Mucosa of descending colon (tissue), 3 donors: Measurements from ENCODE around the gene NAPB. TPM values are rescaled to one million over a fixed set of nuclear protein-coding genes. Genes with fewer than 3 reads are reported as not detected.

Experiments used
- ATAC-seq: fragments of 200-7000 bp; cut with Tn5 transposase; one replicate; pipeline ENCODE4 v1.9.1; 2020; ENCODE audit warnings: mild to moderate bottlenecking, moderate library complexity
- DNase-seq, 3 donors: peaks; one replicate each; pipeline ENCODE4 v3.0.0-alpha.2; 2020
- H3K36me3 ChIP-seq: fragments of 200-600 bp; one replicate; pipeline ENCODE4 v1.8.0; 2021; ENCODE audit warnings: low read depth, mild to moderate bottlenecking
- H3K4me1 ChIP-seq: fragments of 200-600 bp; one replicate; pipeline ENCODE4 v1.8.0; 2021; ENCODE audit warnings: low read depth, mild to moderate bottlenecking
- H3K4me3 ChIP-seq: fragments of 200-600 bp; one replicate; pipeline ENCODE4 v1.8.0; 2021; ENCODE audit warnings: mild to moderate bottlenecking
- H3K9me3 ChIP-seq: fragments of 200-600 bp; one replicate; pipeline ENCODE4 v1.8.0; 2021; ENCODE audit warnings: mild to moderate bottlenecking
- CTCF ChIP-seq: fragments of 200-600 bp; IDR thresholded peaks from one replicate; pipeline ENCODE4 v1.8.0; 2022; ENCODE audit warnings: antibody characterized with exemption, mild to moderate bottlenecking
- intact Hi-C, 2 donors: fragments of 100-400 bp; cut with DNase I in 1 of 2; cut with micrococcal nuclease in 1 of 2; formaldehyde crosslinking; loops; one replicate each; pipeline versions ENCODE4 v1.11.0 to v1.11.1; 2022; cut with DNase I, micrococcal nuclease
- total RNA-seq, 3 donors: library from RNA; stranded (reverse); fragmentation: NEBNext Ultra II Directional in 2 of 3; extraction: Animal tissue kit (Norgen Biotek cat#: 25700) in 2 of 3; gene quantifications; one replicate each; pipeline versions ENCODE4 v1.2.1 to v1.2.4, GENCODE V29; 2021 to 2023
- donor health status: DM: no; HTN: no; CAD: no; lungs with moderate emphysema.
- donor health status: DM: no; HTN: no; CAD: no.
- donor health status: DM: no; HTN: yes; CAD: no.

The NAPB gene
- total RNA-seq, 3 donors from 2014 or later, result 8.2 to 22.8 (median 8.9) TPM

- no peaks in the 10 kb centered on the region for H3K9me3 ChIP-seq
- H3K36me3 ChIP-seq, result no peaks in the 10 kb centered on the region
- peaks cover 42% of the 10 kb centered on the region for H3K4me1 ChIP-seq
- ATAC-seq (peak; percentile 86), DNase-seq (peak; percentile 97 to 100 (median 99))
- H3K4me3 ChIP-seq, result peak within 1 kb of the TSS; percentile 91
- TF ChIP-seq CTCF, result peak; percentile 18
- intact Hi-C loops, result no loop called here
Observed at GRCh38 chr20:23361476-23362391, 59.6 kb downstream of the NAPB start, which contains the start of gene GZF1. GZF1 (plus strand) TSS chr20:23362182; CDS start chr20:23364384, 2,202 bp downstream.

DNA sequence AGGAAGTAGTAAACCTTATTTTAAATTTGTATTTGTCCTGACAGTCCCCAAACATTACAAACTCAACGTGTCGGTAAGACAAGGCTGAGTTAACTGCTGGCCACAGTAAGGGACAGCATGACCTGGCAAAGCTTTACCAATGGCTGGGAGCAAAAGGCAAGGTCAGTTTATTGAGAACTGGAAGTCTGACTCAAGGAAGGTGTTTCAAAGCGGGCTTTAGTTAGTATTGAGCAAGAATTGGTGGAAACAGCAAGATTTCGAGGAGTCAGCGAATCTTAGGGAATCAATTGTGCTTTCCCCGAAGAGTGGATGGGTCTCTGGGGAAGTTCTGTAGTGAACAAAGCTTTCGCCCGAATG, 60.2 kb downstream of the NAPB start:
- ATAC-seq, result no peak
- peaks cover 44% of the 10 kb centered on the region for H3K4me1 ChIP-seq
- DNase-seq, result peak in 1 of 3 donors; percentile 48
- TF ChIP-seq CTCF, result no peak
- intact Hi-C loops, result no loop called here
- peak overlapping the region; percentile 91 for H3K4me3 ChIP-seq
- no peaks in the 10 kb centered on the region for H3K36me3 ChIP-seq
- no peaks in the 10 kb centered on the region for H3K9me3 ChIP-seq

DNA sequence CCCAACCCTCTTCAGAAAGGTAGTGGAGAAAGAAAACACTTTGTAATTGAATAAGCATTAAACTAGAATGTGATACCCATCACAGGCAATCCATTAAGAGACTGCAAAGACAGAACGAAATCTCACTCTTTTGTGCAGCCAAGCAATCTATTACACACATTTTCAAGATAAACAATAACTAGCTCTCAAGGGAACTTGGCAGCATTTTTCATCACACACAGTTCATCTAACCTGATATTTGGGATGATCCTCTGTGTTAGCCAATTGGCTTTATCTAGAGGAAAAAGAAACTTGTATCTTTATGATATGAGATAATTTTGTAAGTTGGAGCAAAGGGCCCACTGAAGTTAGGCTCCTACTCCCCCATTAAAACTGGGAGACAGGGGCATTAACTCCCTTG, 60.8 kb downstream of the NAPB start:
- no peaks in the 10 kb centered on the region for H3K9me3 ChIP-seq
- no peaks in the 10 kb centered on the region for H3K36me3 ChIP-seq
- H3K4me3 ChIP-seq, result no peak overlapping the region
- no peak for ATAC-seq
- no peak for TF ChIP-seq CTCF
- DNase-seq, result no peak
- intact Hi-C loops, result no loop called here
- peaks cover 40% of the 10 kb centered on the region for H3K4me1 ChIP-seq

DNA sequence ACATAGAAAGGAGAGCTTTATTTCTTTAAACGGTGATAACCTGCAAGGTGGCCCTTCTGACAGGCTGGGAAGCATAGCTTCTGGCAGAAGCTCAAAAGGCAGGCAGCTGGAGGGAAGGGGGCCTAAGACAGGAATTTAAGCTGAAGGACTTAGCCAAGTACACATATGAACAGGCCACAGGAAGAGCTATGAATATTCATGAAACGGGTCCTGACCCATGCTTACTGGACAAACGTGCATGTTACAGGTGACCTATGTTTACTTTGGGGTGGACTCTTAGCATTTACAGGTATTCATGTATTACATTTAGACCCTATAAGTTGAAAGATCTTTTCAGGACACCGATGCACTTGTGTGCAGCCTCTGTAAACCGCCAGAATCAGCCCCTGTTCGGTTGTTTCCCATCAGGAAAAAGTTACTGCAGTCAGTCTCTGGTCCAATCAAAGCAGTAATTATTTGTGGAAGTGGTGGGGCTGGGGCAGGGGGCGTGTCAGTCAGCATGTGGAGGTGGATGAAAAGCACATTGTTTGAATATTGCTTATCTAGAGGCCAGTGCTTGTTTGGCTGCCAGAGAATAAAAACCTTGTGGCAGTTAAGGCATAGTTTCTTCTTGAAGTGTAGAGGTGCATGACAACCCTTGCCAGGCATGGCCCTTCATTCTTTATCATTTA, 62.2 kb downstream of the NAPB start:
- H3K4me3 ChIP-seq, result no peak overlapping the region
- no peaks in the 10 kb centered on the region for H3K9me3 ChIP-seq
- intact Hi-C loops, result no loop called here
- no peak for TF ChIP-seq CTCF
- peaks cover 4% of the 10 kb centered on the region for H3K36me3 ChIP-seq
- peaks cover 40% of the 10 kb centered on the region for H3K4me1 ChIP-seq
- ATAC-seq, result no peak
- DNase-seq, result peak in 2 of 3 donors; percentile 54 to 59

- peaks cover 4% of the 10 kb centered on the region for H3K36me3 ChIP-seq
- peaks cover 39% of the 10 kb centered on the region for H3K4me1 ChIP-seq
- intact Hi-C loops, result no loop called here
- H3K4me3 ChIP-seq, result no peak overlapping the region
- H3K9me3 ChIP-seq, result no peaks in the 10 kb centered on the region
- TF ChIP-seq CTCF, result no peak
- ATAC-seq (no peak), DNase-seq (no peak)
Observed at GRCh38 chr20:23358563-23358906, 62.8 kb downstream of the NAPB start.
